HG03159 (cell line): Measurements from ENCODE around the gene PARP6.

Source experiments
- ATAC-seq: cut with Tn5 transposase; IDR thresholded peaks from one replicate; pipeline ENCODE4 v1.9.1; 2021; ENCODE audit warnings: mild to moderate bottlenecking, moderate library complexity; ENCODE audit not compliant: unreplicated experiment

PARP6 gene

DNA sequence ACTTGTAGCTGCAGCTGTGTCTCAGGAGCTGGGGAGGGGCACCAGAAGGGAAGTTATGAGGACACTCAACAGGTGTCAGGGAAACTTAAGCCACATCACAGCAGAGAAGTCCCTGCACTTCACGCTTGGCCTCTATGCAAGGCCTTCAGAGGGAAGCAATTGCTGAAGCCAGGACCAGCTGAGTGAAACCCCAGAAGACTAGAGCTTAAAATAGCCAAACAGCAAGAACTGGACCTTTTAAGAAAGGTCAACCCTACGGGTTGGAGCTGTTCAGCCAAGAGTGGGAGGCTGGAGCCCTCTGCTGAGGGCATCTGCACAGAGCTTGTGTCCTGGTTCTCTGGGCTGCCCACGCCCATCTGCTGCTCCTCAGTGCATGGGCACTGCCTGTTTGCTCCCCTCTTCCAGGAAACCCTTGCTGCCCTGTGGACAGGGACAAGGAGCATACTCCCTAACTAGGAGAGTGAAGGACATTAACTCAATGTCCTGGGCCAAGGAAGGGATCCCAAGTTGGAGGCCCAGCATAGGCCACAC, 70.9 kb downstream of the PARP6 start:
- no peak for ATAC-seq

DNA sequence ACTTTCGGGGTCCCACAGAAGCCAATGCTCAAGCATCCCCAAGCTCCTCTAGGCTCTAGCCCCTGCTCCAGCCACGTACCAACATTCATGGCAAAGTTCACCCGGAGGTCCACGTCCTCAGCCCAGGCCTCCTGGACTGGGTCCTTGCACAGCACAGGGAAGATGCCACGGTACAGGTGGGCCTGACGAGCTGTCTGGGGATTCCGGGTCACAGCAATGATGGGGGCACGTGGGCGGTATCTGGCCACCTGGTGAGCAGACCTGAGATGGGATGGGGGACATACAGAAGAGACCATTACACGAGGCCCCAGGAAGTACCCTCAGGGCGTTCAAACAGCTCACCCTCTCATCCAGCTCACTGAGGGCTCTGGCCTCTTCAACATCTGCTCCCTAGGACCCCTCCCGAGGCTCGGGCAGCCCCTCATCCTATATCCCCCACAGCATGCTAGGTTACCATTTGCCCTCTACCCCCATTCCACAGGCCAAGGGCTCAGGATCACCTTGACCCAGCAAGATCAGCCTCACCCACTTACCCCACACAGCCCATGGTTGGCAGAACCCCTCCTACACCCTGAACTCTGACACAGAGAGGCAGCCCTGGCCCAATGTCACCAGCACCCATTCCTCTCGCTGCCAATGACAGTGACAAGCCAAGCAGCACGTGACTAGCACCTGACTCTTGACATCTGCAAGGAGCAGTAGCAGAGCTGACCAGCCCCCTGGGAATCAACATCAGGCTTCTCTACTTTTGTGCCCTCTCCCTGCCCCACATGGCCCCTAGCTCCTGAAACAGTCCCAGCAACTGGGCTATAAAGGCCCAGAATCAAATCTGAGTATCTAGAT, 71.7 kb downstream of the PARP6 start:
- ATAC-seq: no peak

DNA sequence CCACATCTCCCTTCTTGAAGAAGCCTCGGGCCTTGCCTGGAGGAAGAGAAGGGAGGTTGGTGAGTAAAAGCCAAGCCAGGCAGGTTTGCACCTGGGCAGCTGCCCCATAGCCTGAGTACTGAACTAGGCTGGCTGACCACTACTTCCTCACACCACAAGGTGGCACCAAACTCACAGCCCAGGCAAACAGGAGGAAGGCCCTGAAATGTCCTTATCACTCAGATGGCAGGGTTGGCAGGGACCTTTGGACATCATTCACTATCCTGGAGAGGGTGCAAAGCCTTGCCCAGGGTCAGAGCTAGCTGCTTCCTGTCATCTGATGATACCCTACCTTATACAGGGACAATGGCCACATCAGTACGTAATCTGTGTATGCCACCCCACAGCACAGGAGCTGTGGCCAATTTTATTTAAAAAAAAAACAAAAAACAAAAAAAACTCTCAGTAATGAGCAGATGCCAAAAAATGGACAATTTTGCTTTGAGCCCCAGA, 72.6 kb downstream of the PARP6 start:
- peak; percentile 46 for ATAC-seq

DNA sequence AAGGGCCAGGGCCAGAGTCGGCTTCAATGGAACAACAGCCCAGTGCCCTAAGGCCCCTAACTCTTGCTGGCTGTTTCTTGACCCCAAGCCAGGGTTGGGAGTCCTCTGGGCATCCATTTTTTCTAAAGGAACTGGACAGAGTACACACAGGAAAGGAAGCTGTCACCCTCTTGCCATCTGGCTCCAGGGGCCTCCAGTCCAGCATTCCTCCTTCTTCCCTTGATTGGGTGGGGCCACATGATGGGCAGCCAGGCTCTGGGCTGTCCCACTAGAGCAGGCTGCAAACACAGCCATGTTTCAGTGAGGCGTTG, 73.2 kb downstream of the PARP6 start:
- ATAC-seq: no peak

DNA sequence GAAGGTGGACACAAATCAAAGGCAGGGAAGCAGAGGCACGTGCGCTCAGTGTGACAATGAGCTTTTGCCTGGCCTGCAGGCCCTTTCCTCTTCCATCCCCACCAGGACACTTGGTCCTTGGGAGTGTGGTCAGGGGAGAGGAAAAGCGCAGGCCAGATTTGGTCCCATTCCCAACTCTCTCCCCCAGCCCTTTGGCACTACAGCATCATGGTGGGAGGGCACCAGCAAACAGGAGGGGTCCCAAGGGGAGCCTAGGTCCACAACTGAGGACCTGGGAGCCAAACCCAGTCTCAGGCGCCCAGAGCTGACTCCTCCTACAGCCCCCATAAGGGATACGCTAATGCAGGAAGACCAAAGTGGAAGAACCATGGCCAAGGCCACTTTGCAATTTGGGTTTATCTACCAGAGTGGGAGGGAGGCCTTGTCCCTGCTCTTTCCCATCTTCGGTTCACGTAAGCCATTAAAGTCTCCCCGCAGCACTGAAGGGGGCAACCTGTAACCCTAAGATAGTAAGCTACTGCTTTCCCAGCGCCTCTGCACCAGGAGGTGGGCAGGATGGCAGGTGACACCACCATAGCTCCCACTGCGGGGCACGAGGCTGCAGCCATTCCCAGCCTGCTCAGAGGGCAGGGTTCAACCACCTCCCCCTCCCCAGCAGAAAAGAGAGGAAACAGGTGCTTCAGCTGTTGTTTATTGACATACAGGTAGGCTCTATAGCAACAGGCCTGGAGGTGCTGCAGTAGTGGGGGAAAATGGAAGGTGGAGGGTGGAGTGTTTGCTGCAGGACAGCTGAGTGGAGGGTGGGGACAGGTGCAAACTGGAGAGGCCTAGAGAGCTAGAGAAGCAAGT, 73.8 kb downstream of the PARP6 start:
- ATAC-seq: no peak

DNA sequence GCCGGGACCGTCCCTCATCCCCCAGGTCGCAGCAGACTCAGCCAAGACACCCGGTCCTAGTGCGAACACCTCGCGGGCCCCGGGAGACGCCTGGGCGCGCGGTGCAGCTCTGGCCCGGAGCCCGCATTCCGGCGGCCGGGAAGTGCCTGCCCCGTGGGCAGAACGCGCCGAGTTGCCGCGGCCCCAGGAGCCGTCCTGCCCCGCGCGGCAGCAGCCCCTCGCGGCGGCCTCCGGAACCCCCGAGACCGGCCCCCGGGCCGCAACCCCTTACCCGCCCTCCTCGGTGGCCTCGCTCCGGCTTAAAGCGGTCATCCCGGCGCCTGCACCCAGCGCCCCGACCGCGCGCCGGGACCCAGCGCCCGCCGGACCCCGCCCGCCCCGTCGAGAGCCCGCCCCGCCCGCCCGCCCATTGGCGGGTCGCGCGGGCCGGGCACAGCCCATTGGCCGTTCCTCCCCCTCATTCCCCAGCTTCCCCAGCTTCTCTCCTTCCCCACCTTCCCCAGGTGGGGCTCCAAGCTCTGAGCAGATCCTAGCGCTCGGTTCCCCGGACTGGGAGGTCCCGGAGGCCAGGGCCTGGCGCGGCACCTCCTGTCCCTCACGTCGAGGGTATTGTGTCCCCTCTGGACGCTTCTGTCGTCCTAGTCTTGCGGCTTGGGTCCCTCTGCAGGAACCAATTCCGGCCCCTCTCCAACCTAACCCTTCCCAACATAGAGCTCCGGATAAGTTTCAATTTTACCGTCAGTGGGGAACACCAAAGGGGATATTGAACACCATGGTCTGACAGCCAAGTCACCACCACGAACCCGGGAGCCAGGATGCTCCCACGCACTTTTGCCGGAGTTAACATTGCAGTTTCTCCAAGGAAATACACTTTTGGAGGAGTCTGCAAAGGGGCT, 74.6 kb downstream of the PARP6 start, which contains the start of gene GRAMD2A:
GRAMD2A (minus strand) TSS at position 328 of the 896 bp plus-strand sequence.
- no peak for ATAC-seq

DNA sequence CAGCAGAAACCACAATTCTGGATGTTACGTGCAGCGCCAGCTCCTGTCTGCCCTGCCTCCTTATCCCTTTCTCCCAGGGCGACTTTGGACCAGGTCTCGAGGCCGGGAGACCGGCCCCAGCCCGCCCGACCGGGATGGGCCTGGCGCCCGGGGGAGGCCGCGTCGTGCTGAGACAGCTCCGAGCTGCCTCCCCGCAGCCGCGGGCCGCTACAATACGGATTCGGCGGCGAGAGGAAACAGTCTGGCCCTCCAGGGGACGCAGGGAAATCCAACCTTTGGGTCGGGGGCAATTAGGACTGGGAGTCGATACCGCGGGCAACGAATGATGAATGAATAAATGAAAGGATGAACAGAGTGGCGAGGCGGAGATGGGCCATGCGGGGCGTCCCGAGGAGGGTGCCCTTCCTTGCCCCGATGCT, 75.3 kb downstream of the PARP6 start:
- ATAC-seq: no peak

DNA sequence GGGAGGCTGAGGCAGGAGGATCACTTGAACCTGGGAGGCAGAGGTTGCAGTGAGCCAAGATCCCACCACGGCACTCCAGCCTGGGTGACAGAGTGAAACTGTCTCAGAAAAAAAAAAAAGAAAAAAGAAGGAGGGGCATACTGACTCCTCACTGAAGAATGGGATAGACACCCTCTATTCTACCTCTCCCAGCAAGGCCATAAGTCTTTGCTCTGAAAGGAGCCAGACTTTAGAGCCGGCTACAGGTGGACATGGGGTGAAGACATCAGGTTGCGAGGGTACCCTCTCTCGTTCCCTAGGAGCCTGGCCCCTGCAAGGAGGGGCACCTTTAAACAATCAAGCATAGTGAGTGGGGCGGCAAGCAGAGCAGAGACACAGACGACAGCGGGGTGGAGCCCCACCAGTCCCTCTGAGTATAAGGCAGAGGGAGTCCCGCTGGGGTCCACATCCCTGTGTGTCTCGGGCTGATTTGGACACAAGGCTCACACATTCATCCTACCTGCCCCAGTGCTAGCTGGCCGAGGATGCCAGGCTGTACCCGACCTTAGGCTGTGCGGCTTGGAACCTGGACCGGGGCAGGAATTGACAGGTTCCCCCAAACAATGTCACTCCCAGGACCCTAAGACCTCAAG, 75.8 kb downstream of the PARP6 start:
- ATAC-seq: no peak

DNA sequence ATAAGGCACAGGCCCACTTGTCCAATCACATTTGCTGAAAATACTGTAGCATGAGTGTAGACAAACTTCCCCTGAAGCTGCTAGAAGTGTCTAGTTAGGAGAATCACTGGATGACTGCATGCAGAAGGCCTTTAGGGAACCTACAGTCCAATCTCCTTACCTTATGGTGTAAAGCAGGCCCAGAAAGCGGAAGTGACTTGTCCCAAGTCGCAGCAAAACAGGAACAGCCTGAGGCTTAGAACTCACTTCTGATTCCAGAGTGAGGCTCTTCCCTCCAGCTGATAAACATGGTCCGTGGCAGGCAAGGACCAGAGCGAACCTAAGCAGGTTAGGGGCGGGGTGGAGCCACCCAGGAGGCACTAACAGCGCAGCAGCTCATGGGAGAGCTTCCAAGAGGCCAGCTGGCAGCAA, 77.2 kb downstream of the PARP6 start:
- no peak for ATAC-seq

DNA sequence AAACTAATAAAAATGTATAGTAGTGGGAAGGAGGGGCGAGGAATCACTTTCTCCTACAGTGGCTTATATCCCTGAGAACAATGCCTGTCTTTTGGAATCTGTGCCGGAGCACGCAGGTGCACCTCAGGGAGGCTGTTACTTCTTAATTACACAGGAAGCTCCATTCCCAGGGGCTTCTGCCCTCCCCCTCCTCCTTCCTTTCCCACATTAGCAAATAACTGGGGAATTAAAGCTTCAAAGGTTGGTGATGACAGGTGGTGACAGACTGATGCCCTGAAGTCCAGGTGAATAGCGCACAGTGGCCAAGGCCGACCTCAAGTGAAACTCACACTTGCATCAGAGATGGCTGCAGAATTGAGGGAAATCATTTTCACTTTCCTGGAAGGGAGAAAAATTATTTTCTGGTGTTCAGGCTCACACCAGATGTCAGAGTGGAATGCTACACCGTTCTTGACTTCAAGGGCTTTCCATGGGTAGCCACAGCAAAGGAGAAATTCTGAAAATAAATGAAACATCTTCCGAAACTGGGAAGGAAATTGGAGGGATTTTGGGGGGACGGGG, 78.4 kb downstream of the PARP6 start:
- no peak for ATAC-seq

DNA sequence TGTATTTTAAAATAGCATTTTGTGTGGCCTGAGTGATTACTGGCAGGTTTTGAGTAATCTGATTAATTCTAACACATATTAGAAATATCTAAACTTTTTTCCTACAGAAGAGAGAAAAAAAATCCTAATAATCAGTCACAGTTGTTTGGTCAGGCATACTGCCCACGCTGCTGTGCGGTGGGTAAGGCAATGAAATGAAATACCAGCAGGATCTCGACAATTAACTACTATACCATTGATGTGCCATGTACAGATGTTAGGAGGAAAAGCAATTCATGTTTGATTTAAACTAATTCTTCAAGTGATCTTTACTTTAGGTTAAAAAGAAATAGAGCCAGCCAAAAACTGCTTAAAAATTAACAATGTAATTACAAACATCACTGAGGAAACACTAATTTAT, 79.9 kb downstream of the PARP6 start:
- no peak for ATAC-seq
